K562 (cell line): Measurements from ENCODE around the gene TPM4. TPM values are rescaled to one million over a fixed set of nuclear protein-coding genes. Genes with fewer than 3 reads are reported as not detected.

Source experiments
- ATAC-seq: fragments of 200-7000 bp; cut with Tn5 transposase; 3 replicates; pipeline ENCODE4 v1.9.1; 2020; ENCODE audit warnings: moderate library complexity
- BruUV-seq: library from RNA; stranded (reverse); fragments of 400-500 nt; replicated peaks from 2 replicates; lab custom pipeline; 2021; lab: Mats Ljungman, UMichigan
- CTCF ChIA-PET: fragments of 300-600 bp; formaldehyde crosslinking; extraction: SDS; loops from one replicate; lab custom pipeline; 2021; ENCODE audit warnings: low intra/inter-chr PET ratio; lab: Yijun Ruan, JAX
- POLR2A ChIA-PET: fragments of 300-600, 350-650 bp; sonication (Branson Sonifier 250); formaldehyde crosslinking; extraction: SDS; loops from one replicate; lab custom pipeline; 2021; ENCODE audit warnings: antibody characterized with exemption, inconsistent platforms; lab: Yijun Ruan, JAX
- DNase-seq, 4 experiments: peaks; one replicate each; pipeline versions ENCODE4 v3.0.0 to v3.0.0-alpha.2; 2011 to 2018; ENCODE audit warnings: low spot score in 3 of 4, mixed read lengths in 3 of 4; ENCODE audit errors: extremely low read depth in 1 of 4
- FAIRE-seq: peaks from 2 replicates; lab custom pipeline; 2011; peaks lifted over from hg19 to GRCh38; lab: Jason Lieb, UNC
- H2AFZ ChIP-seq: 2 replicates; pipeline ENCODE4 v1.6.0; 2011; ENCODE audit warnings: low read depth, low read length, control low read depth, inconsistent platforms
- H3K27ac ChIP-seq: fragments of 200-600 bp; 3 replicates; pipeline ENCODE4 v1.8.0; 2011; ENCODE audit warnings: low read depth, mild to moderate bottlenecking, control low read depth, inconsistent platforms, low read length, moderate library complexity, mixed read lengths; ENCODE audit errors: extremely low read depth
- H3K27me3 ChIP-seq, 2 experiments: fragments of 300-600 bp in 1 of 2; 2 replicates in 1 of 2; 3 replicates in 1 of 2; pipeline versions ENCODE4 v1.6.0 to v1.8.0; 2011; ENCODE audit warnings: inconsistent platforms in 2 of 2, low read length in 2 of 2, mild to moderate bottlenecking in 1 of 2, mixed read lengths in 1 of 2, moderate library complexity in 1 of 2; ENCODE audit not compliant: control insufficient read depth in 2 of 2, insufficient read depth in 2 of 2
- H3K36me3 ChIP-seq: fragments of 300-600 bp; 3 replicates; pipeline ENCODE4 v1.8.0; 2011; ENCODE audit warnings: mild to moderate bottlenecking, low read length, inconsistent platforms; ENCODE audit not compliant: control insufficient read depth, insufficient read depth
- H3K4me1 ChIP-seq, 2 experiments: fragments of 200-600 bp in 1 of 2; replicated peaks in 1 of 2; 2 replicates in 1 of 2; 3 replicates in 1 of 2; pipeline versions ENCODE4 v1.5.1 to v1.8.0; 2011; ENCODE audit warnings: inconsistent platforms in 2 of 2, low read length in 2 of 2, mild to moderate bottlenecking in 1 of 2, mixed read lengths in 1 of 2, moderate library complexity in 1 of 2; ENCODE audit not compliant: control insufficient read depth in 2 of 2, insufficient read depth in 2 of 2
- H3K4me2 ChIP-seq: 2 replicates; pipeline ENCODE4 v1.6.1; 2011; ENCODE audit warnings: low read length, control low read depth, inconsistent platforms, mixed read lengths; ENCODE audit not compliant: insufficient read depth
- H3K4me3 ChIP-seq: fragments of 200-600 bp; sonication (generic), shearing (Covaris generic); 2 replicates; pipeline ENCODE4 v1.5.1; 2016; ENCODE audit warnings: control low read depth, inconsistent platforms
- H3K79me2 ChIP-seq: fragments of 200-600 bp; 3 replicates; pipeline ENCODE4 v1.8.0; 2011; ENCODE audit warnings: low read length, inconsistent platforms; ENCODE audit not compliant: control insufficient read depth, insufficient read depth
- H3K9ac ChIP-seq, 2 experiments: 2 replicates each; pipeline versions ENCODE4 v1.6.0 to v1.6.1; 2011; ENCODE audit warnings: low read depth in 2 of 2, low read length in 2 of 2, control low read depth in 1 of 2, inconsistent platforms in 1 of 2, mild to moderate bottlenecking in 1 of 2, mixed read lengths in 1 of 2; ENCODE audit not compliant: insufficient read depth in 1 of 2
- H3K9me1 ChIP-seq: one replicate; pipeline ENCODE4 v1.6.0; 2011; ENCODE audit warnings: inconsistent platforms, mild to moderate bottlenecking, low read length, moderate library complexity; ENCODE audit not compliant: control insufficient read depth, insufficient read depth
- H3K9me3 ChIP-seq: replicated peaks from 2 replicates; pipeline ENCODE4 v1.5.1; 2011; ENCODE audit warnings: low read depth, low read length, inconsistent platforms; ENCODE audit not compliant: control insufficient read depth, insufficient read depth
- H4K20me1 ChIP-seq: replicated peaks from 2 replicates; pipeline ENCODE4 v1.6.1; 2011; ENCODE audit warnings: low read length, inconsistent platforms, mixed read lengths; ENCODE audit not compliant: control insufficient read depth, insufficient read depth
- BCLAF1 ChIP-seq, 2 experiments: fragments of 450-650 bp in 1 of 2; IDR thresholded peaks; 2 replicates each; pipeline ENCODE4 v1.6.1; 2011 to 2017; ENCODE audit warnings: low read depth in 2 of 2, antibody characterized with exemption in 1 of 2, borderline replicate concordance in 1 of 2, low read length in 1 of 2, mild to moderate bottlenecking in 1 of 2, mixed read lengths in 1 of 2; ENCODE audit not compliant: control insufficient read depth in 1 of 2
- DACH1 ChIP-seq: fragments of 450-650 bp; IDR thresholded peaks from 2 replicates; pipeline ENCODE4 v1.6.1; 2018; ENCODE audit not compliant: partially characterized antibody
- KLF13 ChIP-seq: fragments of 450-650 bp; IDR thresholded peaks from 2 replicates; pipeline ENCODE4 v1.6.1; 2016; ENCODE audit warnings: missing genetic modification characterization, low read depth, mild to moderate bottlenecking, missing compliant biosample characterization, moderate library complexity, borderline replicate concordance
- NR2C2 ChIP-seq, 2 experiments: fragments of 200-800 bp in 1 of 2; sonication (Bioruptor generic) in 1 of 2; sonication (generic) in 1 of 2; formaldehyde crosslinking in 1 of 2; IDR thresholded peaks; 2 replicates each; pipeline versions ENCODE4 v1.6.1 to v1.8.0; 2016 to 2022; ENCODE audit warnings: mild to moderate bottlenecking in 1 of 2, missing compliant biosample characterization in 1 of 2, missing genetic modification characterization in 1 of 2, missing genetic modification reagents in 1 of 2
- OTX1 ChIP-seq: fragments of 450-650 bp; formaldehyde crosslinking; IDR thresholded peaks from 2 replicates; pipeline ENCODE4 v1.4.0; 2022; ENCODE audit warnings: mild to moderate bottlenecking
- PHB2 ChIP-seq: fragments of 450-650 bp; IDR thresholded peaks from 2 replicates; pipeline ENCODE4 v1.6.1; 2017; ENCODE audit warnings: low read depth
- SRF ChIP-seq, 2 experiments: fragments of 250-450, 450-650 bp in 1 of 2; sonication (Bioruptor Pico) in 1 of 2; sonication (generic) in 1 of 2; formaldehyde crosslinking; IDR thresholded peaks; 2 replicates each; pipeline versions ENCODE4 v1.5.0 to v1.5.1; 2020 to 2022; ENCODE audit warnings: mild to moderate bottlenecking in 1 of 2, missing genetic modification reagents in 1 of 2
- ZBTB33 ChIP-seq: sonication (generic); formaldehyde crosslinking; IDR thresholded peaks from 2 replicates; pipeline ENCODE4 v1.8.1; 2023; ENCODE audit warnings: mild to moderate bottlenecking, missing genetic modification reagents
- ZNF212 ChIP-seq: fragments of 450-650 bp; formaldehyde crosslinking; IDR thresholded peaks from 2 replicates; pipeline ENCODE4 v1.4.0; 2020; ENCODE audit warnings: mild to moderate bottlenecking
- ZNF217 ChIP-seq: sonication (generic); formaldehyde crosslinking; IDR thresholded peaks from 2 replicates; pipeline ENCODE4 v1.8.0; 2022; ENCODE audit warnings: mild to moderate bottlenecking, missing genetic modification reagents
- ZNF280A ChIP-seq: fragments of 450-650 bp; IDR thresholded peaks from 2 replicates; pipeline ENCODE4 v1.6.1; 2018; ENCODE audit warnings: mild to moderate bottlenecking, low read depth; ENCODE audit not compliant: partially characterized antibody
- WGBS: fragments of 100-300 bp; shearing (Covaris generic); methylation state at CpG from one replicate; pipeline ENCODE4 v1.1.6; 2016; ENCODE audit warnings: low coverage, mixed read lengths; ENCODE audit not compliant: insufficient coverage; ENCODE audit errors: missing lambda C conversion rate; 5-methylcytosine and 5-hydroxymethylcytosine counted together
- in situ Hi-C: fragments of 300-500 bp; cut with MboI; formaldehyde crosslinking; loops from 4 replicates; pipeline ENCODE4 v1.15.0; 2018; ENCODE audit warnings: inconsistent platforms, mixed read lengths
- intact Hi-C: fragments of 100-400 bp; cut with micrococcal nuclease; formaldehyde crosslinking; loops from 2 replicates; pipeline ENCODE4 v1.14.2; 2022
- polyA plus RNA-seq, 8 experiments: library from polyadenylated mRNA; depleted of rRNA in 4 of 8; stranded (reverse) in 5 of 8; unstranded in 3 of 8; fragments of >200 nt; fragmentation: Nextera tagmentation in 2 of 8; fragmentation: Illumina TruSeq in 1 of 8; extraction: Ambion mirVana in 2 of 8; extraction: Trizol in 1 of 8; gene quantifications; 2 replicates each; pipeline versions ENCODE4 v1.2.1 to v1.2.3, GENCODE V29; 2011 to 2014; ENCODE audit warnings: inconsistent platforms in 1 of 8, missing spikeins in 1 of 8
- total RNA-seq, 7 experiments: library from RNA; depleted of rRNA in 6 of 7; stranded (reverse); fragments of >200 nt in 6 of 7; fragmentation: Illumina TruSeq in 2 of 7; extraction: Trizol in 2 of 7; gene quantifications; 2 replicates each; pipeline versions ENCODE4 v1.2.1 to v1.2.3, GENCODE V29; 2011 to 2021; ENCODE audit warnings: low replicate concordance in 1 of 7

The TPM4 gene
- total and polyA plus RNA-seq, 9 of the 15 experiments (the other 6 are each of a cell fraction or from before 2014, with no cell fraction given): 28.1 to 111 (median 77.4) TPM

- POLR2A ChIA-PET: no interaction called here
- Histone ChIP-seq H3K9me3 (no peaks in the 10 kb centered on the region), H3K9ac (no peak overlapping the region), H3K4me3 (no peak overlapping the region), H3K4me1 (peaks cover 0 to 6% of the 10 kb centered on the region in 2 experiments; a peak in 1 of 5 replicates), H3K27ac (no peak overlapping the region), H4K20me1 (no peaks in the 10 kb centered on the region; the same call in 1 of the 2 replicates), H3K27me3 (peaks cover 6 to 37% of the 10 kb centered on the region in 2 experiments; a peak in 3 of 5 replicates), H3K36me3 (no peaks in the 10 kb centered on the region), H3K9me1 (no peaks in the 10 kb centered on the region), H3K4me2 (no peak overlapping the region), H3K79me2 (no peaks in the 10 kb centered on the region), H2AFZ (no peak overlapping the region)
- in situ Hi-C loops: no loop called here
- FAIRE-seq (no peak), DNase-seq (peak in 1 of 4 experiments; percentile 7), ATAC-seq (no peak)
- CTCF ChIA-PET: no interaction called here
- no TSS peak for BruUV-seq
- 54% methylated on average over 2 of the region's 2 CpGs for WGBS
- intact Hi-C loops: no loop called here
- TF ChIP-seq PHB2: no peak
- no peak for TF ChIP-seq NR2C2 (CRISPR knock-in tag; IDR thresholded peaks at IDR 0.05)
- no peak for TF ChIP-seq NR2C2 (tag; IDR thresholded peaks at IDR 0.05)
- TF ChIP-seq ZNF280A: no peak
- TF ChIP-seq KLF13 (tag): no peak
- TF ChIP-seq SRF (CRISPR knock-in tag; IDR thresholded peaks at IDR 0.05): no peak
- TF ChIP-seq ZNF217: no peak
- no peak for TF ChIP-seq DACH1
- TF ChIP-seq ZBTB33: no peak
- no peak for TF ChIP-seq OTX1 (CRISPR knock-in tag)
- no peak for TF ChIP-seq BCLAF1 (IDR thresholded peaks at IDR 0.05; ENCODE audit: borderline replicate concordance in 1 of 2, control insufficient read depth in 1 of 2, low read depth in 2 of 2, low read length in 1 of 2)
- no peak for TF ChIP-seq ZNF212 (CRISPR knock-in tag)
Measured at GRCh38 chr19:16033721-16034120, 42.6 kb upstream of the TPM4 start.
